Activated naive CD8-positive, alpha-beta T cell treated with anti-CD3 and anti-CD28 coated beads for 36 hours (primary cell): ENCODE measurements around the gene SEMA4F. TPM values are rescaled to one million over a fixed set of nuclear protein-coding genes. Genes with fewer than 3 reads are reported as not detected.
"Not testable (repeated sequence)": the region's sequence is repeated elsewhere in the genome, so short reads cannot be mapped to it uniquely, and the experiment has no call there.

Experiments
- DNase-seq: peaks from one replicate; pipeline ENCODE4 v3.0.0; 2021
- H3K27ac Mint-ChIP-seq: one replicate; pipeline ENCODE4 v1.8.0; 2022; ENCODE audit warnings: mild to moderate bottlenecking, moderate library complexity, mixed read lengths
- H3K27me3 Mint-ChIP-seq: one replicate; pipeline ENCODE4 v1.8.0; 2022; ENCODE audit warnings: mild to moderate bottlenecking, mixed read lengths
- H3K36me3 Mint-ChIP-seq: one replicate; pipeline ENCODE4 v1.8.0; 2021; ENCODE audit warnings: mild to moderate bottlenecking, mixed read lengths
- H3K4me1 Mint-ChIP-seq: one replicate; pipeline ENCODE4 v1.8.0; 2021; ENCODE audit warnings: mixed read lengths
- H3K4me3 Mint-ChIP-seq: one replicate; pipeline ENCODE4 v1.8.0; 2022; ENCODE audit warnings: mild to moderate bottlenecking, moderate library complexity, mixed read lengths
- H3K9me3 Mint-ChIP-seq: one replicate; pipeline ENCODE4 v1.8.0; 2022; ENCODE audit warnings: mixed read lengths
- total RNA-seq, 2 experiments: library from RNA; stranded (reverse); gene quantifications; one replicate each; pipeline ENCODE4 v1.2.3, GENCODE V29; 2021

The SEMA4F gene
- 1 to 10 TPM; 3.9 to 4.2 TPM for total RNA-seq

GRCh38 chr2:74653985-74654882 lies at the start of gene SEMA4F:
Gene SEMA4F, plus strand, starts transcription at chr2:74654247. Its CDS starts 130 bp downstream, at chr2:74654377.
- Mint-ChIP-seq H3K4me3 (peak within 1 kb of the TSS; percentile 74), H3K36me3 (no peaks in the 10 kb centered on the region)

GRCh38 chr2:74606927-74607326 lies 47.1 kb upstream of the SEMA4F start:
- peaks cover 49% of the 10 kb centered on the region for H3K27me3 Mint-ChIP-seq
- H3K36me3 Mint-ChIP-seq: no peaks in the 10 kb centered on the region
- no peak overlapping the region for H3K27ac Mint-ChIP-seq
- no peak overlapping the region for H3K4me3 Mint-ChIP-seq
- DNase-seq: no peak
- H3K4me1 Mint-ChIP-seq: no peaks in the 10 kb centered on the region
- no peaks in the 10 kb centered on the region for H3K9me3 Mint-ChIP-seq

More at GRCh38 chr2:74653985-74654882, at the start of gene SEMA4F:
- peak; percentile 94 for DNase-seq
- Mint-ChIP-seq H3K4me1 (peaks cover 10% of the 10 kb centered on the region), H3K27ac (no peak within 1 kb of the TSS), H3K27me3 (peaks cover 18% of the 10 kb centered on the region), H3K9me3 (no peaks in the 10 kb centered on the region)

DNA sequence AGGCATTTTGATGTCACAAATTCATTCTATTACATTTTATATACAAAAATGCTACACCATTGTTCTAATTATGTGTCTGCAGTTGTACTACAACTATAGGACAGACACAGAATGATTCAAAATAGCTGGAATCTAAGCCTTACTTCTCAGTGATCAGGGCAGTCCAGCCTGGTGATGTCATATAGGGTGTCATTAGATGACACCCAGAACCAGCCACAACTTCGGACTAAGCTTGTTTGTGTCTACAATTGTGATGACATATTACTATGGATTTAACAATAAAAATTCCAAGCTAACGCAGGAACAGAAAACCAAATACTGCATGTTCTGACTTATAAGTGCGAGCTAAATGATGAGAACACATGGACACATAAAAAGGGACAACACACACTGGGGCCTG lies 36.9 kb upstream of the SEMA4F start:
- peaks cover 3% of the 10 kb centered on the region for H3K4me1 Mint-ChIP-seq
- no peak overlapping the region for H3K4me3 Mint-ChIP-seq
- H3K27ac Mint-ChIP-seq: no peak overlapping the region
- H3K36me3 Mint-ChIP-seq: no peaks in the 10 kb centered on the region
- peaks cover 37% of the 10 kb centered on the region for H3K27me3 Mint-ChIP-seq
- H3K9me3 Mint-ChIP-seq: no peaks in the 10 kb centered on the region
- DNase-seq: no peak

DNA sequence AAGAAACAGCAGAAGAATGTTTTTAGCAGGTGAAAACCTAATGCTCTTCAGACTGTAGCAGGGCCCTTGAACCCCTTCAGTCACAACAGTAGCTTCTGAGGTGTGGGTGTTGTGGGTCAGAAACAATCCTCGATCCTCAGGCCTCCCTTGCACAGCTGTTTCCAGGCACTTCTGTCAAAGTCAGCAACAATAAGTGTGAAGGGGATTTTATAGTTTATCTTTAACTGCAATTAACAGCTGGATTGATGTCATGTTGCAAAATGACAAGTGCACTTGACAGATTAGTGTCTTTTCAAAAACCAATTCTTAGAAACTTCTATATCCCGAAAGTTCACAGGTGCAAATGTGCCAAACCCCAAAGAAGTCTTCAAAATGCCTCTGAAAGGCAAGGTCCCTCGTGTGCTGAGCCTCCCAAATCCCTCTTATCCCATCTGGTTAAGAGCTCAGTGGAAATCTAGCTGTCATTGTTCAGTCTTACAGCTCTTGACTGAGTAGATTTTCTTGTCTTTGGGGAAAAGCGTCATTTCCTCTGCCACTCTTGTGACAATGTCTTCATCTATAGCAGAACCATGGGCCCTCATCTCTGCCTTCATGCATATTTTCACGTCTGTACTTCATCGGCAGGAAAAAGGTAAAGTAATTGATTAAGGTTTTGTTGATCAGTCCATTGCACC lies 35.5 kb upstream of the SEMA4F start:
- no peak for DNase-seq
- Mint-ChIP-seq H3K9me3 (no peaks in the 10 kb centered on the region), H3K4me1 (peaks cover 3% of the 10 kb centered on the region), H3K36me3 (no peaks in the 10 kb centered on the region), H3K27ac (no peak overlapping the region), H3K4me3 (no peak overlapping the region), H3K27me3 (peaks cover 27% of the 10 kb centered on the region)

DNA sequence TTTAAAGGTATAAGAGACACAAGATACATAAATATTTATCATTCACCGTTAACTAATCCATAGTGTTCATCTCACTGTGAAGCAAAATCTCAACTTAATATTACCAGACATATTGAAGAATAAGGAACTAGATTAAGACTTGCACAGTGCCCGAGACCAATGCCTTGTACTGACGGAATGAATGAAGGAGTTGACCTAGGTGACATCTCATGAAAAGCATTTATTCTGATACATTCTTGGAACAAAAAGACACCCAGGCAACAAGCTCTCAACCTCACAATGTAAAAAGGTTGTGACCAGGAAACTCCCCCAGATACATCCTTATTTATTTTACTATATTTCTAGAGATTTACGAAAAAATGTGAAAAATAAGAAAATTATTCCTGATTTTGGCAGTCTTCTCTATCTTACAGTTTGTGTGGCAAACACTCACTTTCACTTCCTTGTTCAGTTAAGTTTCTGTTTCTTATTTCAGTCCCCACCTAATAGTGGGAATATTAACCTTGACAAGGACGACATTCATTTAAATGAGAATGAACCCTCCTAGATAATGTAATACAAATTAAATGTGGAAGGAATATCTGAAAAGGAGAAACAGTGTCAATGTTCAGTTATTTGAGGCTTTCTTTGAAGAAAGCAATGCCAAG lies 34.3 kb upstream of the SEMA4F start:
- Mint-ChIP-seq H3K4me3 (no peak overlapping the region), H3K36me3 (no peaks in the 10 kb centered on the region), H3K27ac (no peak overlapping the region), H3K27me3 (peaks cover 16% of the 10 kb centered on the region), H3K4me1 (peaks cover 3% of the 10 kb centered on the region), H3K9me3 (no peaks in the 10 kb centered on the region)
- no peak for DNase-seq

DNA sequence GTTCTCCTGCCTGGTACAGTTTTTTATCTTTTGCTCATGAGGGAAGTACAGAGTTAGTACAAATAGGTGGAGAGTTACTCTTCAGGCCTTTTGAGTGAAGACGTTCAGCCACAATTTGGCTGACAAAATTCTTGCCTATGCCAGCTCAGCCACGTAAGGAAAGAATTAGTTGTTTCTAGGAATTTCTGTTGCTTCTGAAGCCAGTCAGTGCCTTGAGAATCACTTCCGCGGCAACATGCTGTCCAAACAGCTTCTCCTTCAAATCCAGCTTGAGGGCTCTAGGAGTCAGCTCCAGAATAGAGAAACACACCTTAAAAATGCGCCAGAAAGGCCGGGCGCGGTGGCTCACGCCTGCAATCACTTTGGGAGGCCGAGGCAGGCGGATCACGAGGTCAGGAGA lies 33.4 kb upstream of the SEMA4F start:
- Mint-ChIP-seq H3K27ac (no peak overlapping the region), H3K36me3 (no peaks in the 10 kb centered on the region), H3K27me3 (peaks cover 7% of the 10 kb centered on the region), H3K4me3 (no peak overlapping the region), H3K9me3 (no peaks in the 10 kb centered on the region), H3K4me1 (peaks cover 3% of the 10 kb centered on the region)
- no peak for DNase-seq

GRCh38 chr2:74625658-74626425 lies 28.2 kb upstream of the SEMA4F start:
- H3K9me3 Mint-ChIP-seq: no peaks in the 10 kb centered on the region
- H3K36me3 Mint-ChIP-seq: no peaks in the 10 kb centered on the region
- H3K4me3 Mint-ChIP-seq: no peak overlapping the region
- H3K27ac Mint-ChIP-seq: no peak overlapping the region
- H3K4me1 Mint-ChIP-seq: no peaks in the 10 kb centered on the region
- no peak for DNase-seq
- H3K27me3 Mint-ChIP-seq: no peaks in the 10 kb centered on the region

DNA sequence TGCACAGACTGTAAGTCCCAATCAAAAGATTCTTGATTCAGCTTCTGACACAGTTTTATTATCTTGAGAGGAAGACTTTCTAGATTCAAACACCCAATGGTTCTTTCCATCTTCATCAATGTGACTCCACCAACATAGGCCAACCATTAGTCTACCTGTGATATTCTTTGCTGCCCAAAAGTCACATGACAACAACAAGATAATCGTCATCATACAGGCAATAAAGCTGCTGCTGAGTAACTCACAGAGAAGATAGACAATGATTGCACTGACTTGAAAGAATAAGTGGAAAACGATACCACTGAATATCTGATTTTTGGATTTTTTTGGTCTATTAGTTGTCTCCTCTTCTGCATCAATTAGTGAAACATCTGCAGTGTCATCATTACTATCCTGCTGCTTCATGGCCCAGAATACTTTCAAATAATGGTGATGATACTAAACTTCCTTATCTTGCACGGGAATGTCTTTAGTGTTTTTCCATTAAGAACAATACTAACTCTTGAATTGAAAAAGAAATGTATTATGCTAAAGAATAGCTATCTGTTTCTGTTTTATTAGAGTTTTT lies 25.4 kb upstream of the SEMA4F start:
- Mint-ChIP-seq H3K4me3 (no peak overlapping the region), H3K27ac (no peak overlapping the region), H3K27me3 (no peaks in the 10 kb centered on the region), H3K4me1 (no peaks in the 10 kb centered on the region), H3K9me3 (no peaks in the 10 kb centered on the region), H3K36me3 (no peaks in the 10 kb centered on the region)
- no peak for DNase-seq

DNA sequence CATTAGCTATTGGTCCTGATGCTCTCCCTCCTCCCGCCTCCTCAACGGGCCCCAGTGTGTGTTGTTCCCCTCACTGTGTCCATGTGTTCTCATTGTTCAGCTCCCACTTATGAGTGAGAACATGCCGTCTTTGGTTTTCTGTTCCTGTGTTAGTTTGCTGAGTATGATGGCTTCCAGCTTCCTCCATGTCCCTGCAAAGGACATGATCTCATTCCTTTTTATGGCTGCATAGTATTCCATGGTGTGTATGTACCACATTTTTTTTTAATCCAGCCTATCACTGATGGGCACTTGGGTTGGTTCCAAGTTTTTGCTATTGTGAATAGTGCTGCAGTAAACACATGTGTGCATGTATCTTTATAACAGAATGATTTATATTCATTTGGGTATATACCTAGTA lies 23.6 kb upstream of the SEMA4F start:
- not testable (repeated sequence) for H3K27ac Mint-ChIP-seq, H3K4me3 Mint-ChIP-seq, H3K36me3 Mint-ChIP-seq, DNase-seq, H3K27me3 Mint-ChIP-seq, H3K9me3 Mint-ChIP-seq, H3K4me1 Mint-ChIP-seq

GRCh38 chr2:74632209-74632938 lies 21.7 kb upstream of the SEMA4F start:
- no peak for DNase-seq
- no peak overlapping the region for H3K27ac Mint-ChIP-seq
- H3K36me3 Mint-ChIP-seq: no peaks in the 10 kb centered on the region
- H3K4me1 Mint-ChIP-seq: no peaks in the 10 kb centered on the region
- no peaks in the 10 kb centered on the region for H3K9me3 Mint-ChIP-seq
- H3K4me3 Mint-ChIP-seq: no peak overlapping the region
- no peaks in the 10 kb centered on the region for H3K27me3 Mint-ChIP-seq

- Mint-ChIP-seq H3K36me3 (no peaks in the 10 kb centered on the region), H3K4me1 (no peaks in the 10 kb centered on the region)
Measured at GRCh38 chr2:74632939-74633312, 21.1 kb upstream of the SEMA4F start.

GRCh38 chr2:74639550-74639949 lies 14.5 kb upstream of the SEMA4F start:
- Mint-ChIP-seq H3K36me3 (no peaks in the 10 kb centered on the region), H3K4me3 (no peak overlapping the region), H3K27ac (no peak overlapping the region), H3K4me1 (no peaks in the 10 kb centered on the region), H3K27me3 (peaks cover 24% of the 10 kb centered on the region), H3K9me3 (no peaks in the 10 kb centered on the region)
- no peak for DNase-seq

More at GRCh38 chr2:74632939-74633312, 21.1 kb upstream of the SEMA4F start:
- no peaks in the 10 kb centered on the region for H3K27me3 Mint-ChIP-seq
- H3K4me3 Mint-ChIP-seq: no peak overlapping the region
- DNase-seq: no peak
- no peak overlapping the region for H3K27ac Mint-ChIP-seq
- H3K9me3 Mint-ChIP-seq: no peaks in the 10 kb centered on the region

DNA sequence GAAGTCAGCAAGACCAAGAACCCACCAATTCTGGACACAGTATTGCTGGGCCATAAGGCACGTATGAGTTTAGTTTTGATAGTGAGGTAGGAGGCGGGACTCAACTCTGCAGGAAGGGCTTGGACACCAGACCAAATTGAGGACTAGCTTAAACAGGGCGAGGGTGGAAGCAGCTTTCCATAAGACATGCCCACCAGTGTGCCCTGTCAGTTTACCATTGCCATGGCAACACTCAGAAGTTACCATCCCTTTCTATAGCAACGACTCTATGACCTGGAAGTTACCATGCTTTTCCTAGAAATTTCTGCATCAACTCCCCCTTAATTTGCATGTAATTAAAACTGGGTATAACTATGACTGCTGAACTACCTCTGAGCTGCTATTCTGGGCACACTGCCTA lies 8.7 kb upstream of the SEMA4F start:
- Mint-ChIP-seq H3K4me3 (no peak overlapping the region), H3K4me1 (peaks cover 3% of the 10 kb centered on the region), H3K36me3 (no peaks in the 10 kb centered on the region), H3K9me3 (no peaks in the 10 kb centered on the region), H3K27me3 (peaks cover 57% of the 10 kb centered on the region), H3K27ac (no peak overlapping the region)
- no peak for DNase-seq

GRCh38 chr2:74646201-74646600 lies 7.8 kb upstream of the SEMA4F start:
- Mint-ChIP-seq H3K27me3 (peaks cover 51% of the 10 kb centered on the region), H3K9me3 (no peaks in the 10 kb centered on the region), H3K4me1 (peaks cover 3% of the 10 kb centered on the region), H3K27ac (no peak overlapping the region), H3K36me3 (no peaks in the 10 kb centered on the region), H3K4me3 (no peak overlapping the region)
- DNase-seq: no peak
